Thoracic aorta (tissue), 2 donors: ENCODE data around the gene INSRR. TPM values are rescaled to one million over a fixed set of nuclear protein-coding genes. Genes with fewer than 3 reads are reported as not detected.

Experiments
- ATAC-seq: fragments of 150-250 bp; one replicate; pipeline ENCODE4 v1.8.0; 2017; ENCODE audit warnings: low read depth; ENCODE audit not compliant: insufficient number of reproducible peaks, low FRiP score
- DNase-seq: peaks from one replicate; pipeline ENCODE4 v3.0.0-alpha.2; 2020; ENCODE audit warnings: low spot score
- H3K27ac ChIP-seq, 2 donors: fragments of 200-600 bp; sonication (generic); 1 replicate in 1 of 2; 2 replicates in 1 of 2; pipeline ENCODE4 v1.5.1; 2016; ENCODE audit warnings: mild to moderate bottlenecking in 2 of 2, moderate library complexity in 2 of 2
- H3K27me3 ChIP-seq: fragments of 200-600 bp; sonication (generic); replicated peaks from 2 replicates; pipeline ENCODE4 v1.6.0; 2016; ENCODE audit warnings: mild to moderate bottlenecking; ENCODE audit not compliant: insufficient read depth
- H3K36me3 ChIP-seq: fragments of 200-600 bp; sonication (generic); one replicate; pipeline ENCODE4 v1.5.1; 2016
- H3K4me1 ChIP-seq, 2 donors: fragments of 200-600 bp; sonication (generic); 1 replicate in 1 of 2; 2 replicates in 1 of 2; pipeline versions ENCODE4 v1.5.1 to v1.6.0; 2016; ENCODE audit warnings: low read depth in 2 of 2, mild to moderate bottlenecking in 1 of 2; ENCODE audit not compliant: control insufficient read depth in 1 of 2
- H3K4me3 ChIP-seq: fragments of 200-600 bp; sonication (generic); 2 replicates; pipeline ENCODE4 v1.5.1; 2016; ENCODE audit warnings: mild to moderate bottlenecking
- H3K9me3 ChIP-seq: fragments of 200-600 bp; sonication (generic); 2 replicates; pipeline ENCODE4 v1.5.1; 2016
- total RNA-seq, 2 donors: library from RNA; depleted of rRNA; stranded (reverse); fragments of >200 nt; gene quantifications; one replicate each; pipeline versions ENCODE4 v1.1.0 to v1.2.3, GENCODE V29; 2016
- TF ChIP-seq, protein P1 (sequence below): fragments of 200-600 bp; sonication (generic); IDR thresholded peaks from one replicate; pipeline ENCODE4 v1.5.1; 2019; ENCODE audit warnings: antibody characterized with exemption

INSRR gene
- total RNA-seq, 2 donors from 2014 or later = not detected

- TF ChIP-seq, protein P1, sequence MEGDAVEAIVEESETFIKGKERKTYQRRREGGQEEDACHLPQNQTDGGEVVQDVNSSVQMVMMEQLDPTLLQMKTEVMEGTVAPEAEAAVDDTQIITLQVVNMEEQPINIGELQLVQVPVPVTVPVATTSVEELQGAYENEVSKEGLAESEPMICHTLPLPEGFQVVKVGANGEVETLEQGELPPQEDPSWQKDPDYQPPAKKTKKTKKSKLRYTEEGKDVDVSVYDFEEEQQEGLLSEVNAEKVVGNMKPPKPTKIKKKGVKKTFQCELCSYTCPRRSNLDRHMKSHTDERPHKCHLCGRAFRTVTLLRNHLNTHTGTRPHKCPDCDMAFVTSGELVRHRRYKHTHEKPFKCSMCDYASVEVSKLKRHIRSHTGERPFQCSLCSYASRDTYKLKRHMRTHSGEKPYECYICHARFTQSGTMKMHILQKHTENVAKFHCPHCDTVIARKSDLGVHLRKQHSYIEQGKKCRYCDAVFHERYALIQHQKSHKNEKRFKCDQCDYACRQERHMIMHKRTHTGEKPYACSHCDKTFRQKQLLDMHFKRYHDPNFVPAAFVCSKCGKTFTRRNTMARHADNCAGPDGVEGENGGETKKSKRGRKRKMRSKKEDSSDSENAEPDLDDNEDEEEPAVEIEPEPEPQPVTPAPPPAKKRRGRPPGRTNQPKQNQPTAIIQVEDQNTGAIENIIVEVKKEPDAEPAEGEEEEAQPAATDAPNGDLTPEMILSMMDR = no peak
- DNase-seq (no peak), ATAC-seq (no peak)
- H3K27ac ChIP-seq = no peak overlapping the region
- H3K27me3 ChIP-seq = no peaks in the 10 kb centered on the region
- H3K4me1 ChIP-seq = no peaks in the 10 kb centered on the region
- H3K9me3 ChIP-seq = no peaks in the 10 kb centered on the region
- no peak overlapping the region for H3K4me3 ChIP-seq
- H3K36me3 ChIP-seq = no peaks in the 10 kb centered on the region
Observed at GRCh38 chr1:156832434-156832833, 26.5 kb downstream of the INSRR start.

GRCh38 chr1:156828400-156829124 is 30.4 kb downstream of the INSRR start:
- ATAC-seq (no peak), DNase-seq (no peak)
- Histone ChIP-seq H3K27ac (no peak overlapping the region), H3K4me1 (no peaks in the 10 kb centered on the region), H3K27me3 (no peaks in the 10 kb centered on the region), H3K4me3 (no peak overlapping the region), H3K36me3 (no peaks in the 10 kb centered on the region), H3K9me3 (no peaks in the 10 kb centered on the region)
- TF ChIP-seq, protein P1 = no peak

DNA sequence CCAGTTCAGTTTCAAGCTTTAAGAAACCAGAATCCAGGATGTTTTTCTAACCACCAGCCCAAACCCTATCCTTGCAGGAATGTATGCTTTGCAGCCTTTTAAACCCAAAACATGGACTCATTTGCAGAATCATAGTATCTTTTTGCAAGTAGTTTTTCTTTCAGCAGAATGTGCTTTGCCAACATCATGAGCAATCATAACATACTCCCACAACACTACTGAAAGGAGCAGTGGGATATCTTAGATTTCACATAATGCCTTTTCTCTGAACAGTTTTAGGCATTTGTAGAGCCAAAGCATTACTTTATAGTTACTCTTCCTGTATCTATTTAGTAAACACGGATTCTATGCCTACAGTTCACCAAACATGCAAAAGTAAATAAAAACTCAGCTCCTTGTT is 32.3 kb downstream of the INSRR start:
- DNase-seq (no peak), ATAC-seq (no peak)
- Histone ChIP-seq H3K4me1 (no peaks in the 10 kb centered on the region), H3K27ac (no peak overlapping the region), H3K36me3 (no peaks in the 10 kb centered on the region), H3K27me3 (no peaks in the 10 kb centered on the region), H3K9me3 (no peaks in the 10 kb centered on the region), H3K4me3 (no peak overlapping the region)
- TF ChIP-seq, protein P1 = no peak

- no peaks in the 10 kb centered on the region for H3K4me1 ChIP-seq
- TF ChIP-seq, protein P1 = no peak
- H3K27ac ChIP-seq = no peak overlapping the region
- ATAC-seq = no peak
- no peaks in the 10 kb centered on the region for H3K36me3 ChIP-seq
- no peak overlapping the region for H3K4me3 ChIP-seq
- no peak for DNase-seq
- no peaks in the 10 kb centered on the region for H3K27me3 ChIP-seq
- no peaks in the 10 kb centered on the region for H3K9me3 ChIP-seq
Observed at GRCh38 chr1:156823210-156823790, 35.6 kb downstream of the INSRR start.

DNA sequence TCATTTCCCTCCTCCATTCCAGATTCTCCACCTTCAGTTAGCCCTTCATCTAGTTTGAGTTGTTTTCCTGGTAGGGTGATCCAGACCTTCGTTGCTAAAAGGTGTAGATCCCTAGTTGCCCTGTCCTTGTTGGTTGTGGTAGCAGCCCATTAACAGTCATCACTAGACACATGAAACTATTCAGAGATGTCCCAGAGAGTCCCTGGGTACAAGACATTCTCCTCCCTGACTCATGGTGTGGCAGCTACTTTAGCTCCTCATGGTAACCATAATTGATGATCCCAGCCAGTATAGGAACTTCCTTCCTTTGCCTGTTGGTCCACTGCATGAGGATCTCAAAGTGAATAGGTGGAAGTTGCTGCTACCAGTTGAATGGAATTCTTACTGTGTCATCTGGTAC is 36.2 kb downstream of the INSRR start:
- no peak for ATAC-seq
- Histone ChIP-seq H3K4me1 (no peaks in the 10 kb centered on the region), H3K4me3 (no peak overlapping the region), H3K36me3 (no peaks in the 10 kb centered on the region), H3K27me3 (no peaks in the 10 kb centered on the region), H3K27ac (no peak overlapping the region), H3K9me3 (no peaks in the 10 kb centered on the region)
- TF ChIP-seq, protein P1 = no peak
- no peak for DNase-seq
